Measurements from ENCODE around the gene DCX.

The DCX gene

GRCh38 chrX:111302284-111302683 is 109.7 kb downstream of the DCX start:
- DNase-seq, result no peak

- no peak for DNase-seq
Measured at GRCh38 chrX:111288841-111289240, 123.2 kb downstream of the DCX start.

- no peak for DNase-seq
Measured at GRCh38 chrX:111284631-111285293, 127.2 kb downstream of the DCX start.

- DNase-seq, result no peak
Measured at GRCh38 chrX:111283446-111283845, 128.5 kb downstream of the DCX start.

GRCh38 chrX:111282991-111283390 is 129.0 kb downstream of the DCX start:
- DNase-seq, result no peak

GRCh38 chrX:111282139-111282538 is 129.9 kb downstream of the DCX start:
- DNase-seq, result no peak

- no peak for DNase-seq
Measured at GRCh38 chrX:111270339-111270738, 141.7 kb downstream of the DCX start, which contains the start of gene CAPN6. CAPN6 (minus strand) TSS chrX:111270483; CDS start chrX:111263936, 6,547 bp downstream.

- DNase-seq, result no peak
Measured at GRCh38 chrX:111268506-111268905, 143.5 kb downstream of the DCX start.

- DNase-seq, result no peak
Measured at GRCh38 chrX:111265486-111265885, 146.5 kb downstream of the DCX start.

GRCh38 chrX:111264385-111264784 is 147.6 kb downstream of the DCX start:
- no peak for DNase-seq

- no peak for DNase-seq
Measured at GRCh38 chrX:111262086-111262485, 149.9 kb downstream of the DCX start.

- DNase-seq, result no peak
Measured at GRCh38 chrX:111260451-111260850, 151.5 kb downstream of the DCX start.

GRCh38 chrX:111259559-111259958 is 152.4 kb downstream of the DCX start:
- DNase-seq, result no peak

GRCh38 chrX:111257733-111258132 is 154.3 kb downstream of the DCX start:
- DNase-seq, result no peak

- no peak for DNase-seq
Measured at GRCh38 chrX:111254896-111255693, 156.9 kb downstream of the DCX start.

GRCh38 chrX:111244235-111244750 is 167.7 kb downstream of the DCX start:
- no peak for DNase-seq

Measured in stimulated activated naive CD4-positive, alpha-beta T cell (primary cell).